HG02943 (cell line): ENCODE data around the gene PXT1.
"Not testable (repeated sequence)": the region's sequence is repeated elsewhere in the genome, so short reads cannot be mapped to it uniquely, and the experiment has no call there.

Experiments
- ATAC-seq: cut with Tn5 transposase; IDR thresholded peaks from one replicate; pipeline ENCODE4 v1.9.1; 2021; ENCODE audit warnings: mild to moderate bottlenecking, low read depth, moderate library complexity; ENCODE audit not compliant: unreplicated experiment

The PXT1 gene

GRCh38 chr6:36372088-36372487 lies 70.6 kb downstream of the PXT1 start:
- no peak for ATAC-seq

- no peak for ATAC-seq
Measured at GRCh38 chr6:36371211-36371610, 71.4 kb downstream of the PXT1 start.

- no peak for ATAC-seq
Measured at GRCh38 chr6:36370638-36371037, 72.0 kb downstream of the PXT1 start.

- ATAC-seq: no peak
Measured at GRCh38 chr6:36368921-36369865, 73.5 kb downstream of the PXT1 start.

GRCh38 chr6:36368421-36368820 lies 74.2 kb downstream of the PXT1 start:
- no peak for ATAC-seq

- no peak for ATAC-seq
Measured at GRCh38 chr6:36367743-36368142, 74.9 kb downstream of the PXT1 start.

- no peak for ATAC-seq
Measured at GRCh38 chr6:36364669-36365479, 77.8 kb downstream of the PXT1 start.

GRCh38 chr6:36364061-36364635 lies 78.5 kb downstream of the PXT1 start:
- not testable (repeated sequence) for ATAC-seq

- not testable (repeated sequence) for ATAC-seq
Measured at GRCh38 chr6:36363371-36363752, 79.3 kb downstream of the PXT1 start.

GRCh38 chr6:36362551-36363370 lies 79.9 kb downstream of the PXT1 start:
- ATAC-seq: no peak

- ATAC-seq: no peak
Measured at GRCh38 chr6:36361071-36361470, 81.6 kb downstream of the PXT1 start.

- ATAC-seq: no peak
Measured at GRCh38 chr6:36360241-36361054, 82.2 kb downstream of the PXT1 start.

GRCh38 chr6:36358226-36358915 lies 84.3 kb downstream of the PXT1 start:
- ATAC-seq: no peak

GRCh38 chr6:36357872-36358225 lies 84.8 kb downstream of the PXT1 start:
- ATAC-seq: no peak

- no peak for ATAC-seq
Measured at GRCh38 chr6:36355819-36356218, 86.8 kb downstream of the PXT1 start.

- no peak for ATAC-seq
Measured at GRCh38 chr6:36353411-36353915, 89.2 kb downstream of the PXT1 start.

GRCh38 chr6:36352477-36353157 lies 90.0 kb downstream of the PXT1 start:
- ATAC-seq: no peak
